ENCODE results near the gene VCX.
"Not testable (repeated sequence)": the region's sequence is repeated elsewhere in the genome, so short reads cannot be mapped to it uniquely, and the experiment has no call there.

The VCX gene

GRCh38 chrX:7842871-7843270 lies at the start of gene VCX:
Gene VCX, plus strand, starts transcription at chrX:7843171. Its CDS starts 33 bp downstream, at chrX:7843204.
- not testable (repeated sequence) for DNase-seq

GRCh38 chrX:7798327-7798726 lies 44.6 kb upstream of the VCX start:
- DNase-seq = no peak

- no peak for DNase-seq
Observed at GRCh38 chrX:7801711-7802110, 41.3 kb upstream of the VCX start.

GRCh38 chrX:7815166-7815805 lies 27.7 kb upstream of the VCX start:
- no peak for DNase-seq

GRCh38 chrX:7828594-7828993 lies 14.4 kb upstream of the VCX start:
- DNase-seq = no peak

GRCh38 chrX:7841084-7841805 lies 1.7 kb upstream of the VCX start:
- DNase-seq = no peak

GRCh38 chrX:7852166-7852565 lies 9.2 kb downstream of the VCX start:
- no peak for DNase-seq

- DNase-seq = no peak
Observed at GRCh38 chrX:7872042-7872441, 29.1 kb downstream of the VCX start.

GRCh38 chrX:7876957-7877356 lies 34.0 kb downstream of the VCX start:
- DNase-seq = no peak

- DNase-seq = no peak
Observed at GRCh38 chrX:7889135-7889534, 46.2 kb downstream of the VCX start.

- no peak for DNase-seq
Observed at GRCh38 chrX:7889680-7890079, 46.7 kb downstream of the VCX start.

- DNase-seq = no peak
Observed at GRCh38 chrX:7891928-7892327, 49.0 kb downstream of the VCX start.
